ENCODE results near the gene MEGF8. TPM values are rescaled to one million over a fixed set of nuclear protein-coding genes. Genes with fewer than 3 reads are reported as not detected.

MEGF8 gene
- total and polyA plus RNA-seq, 9 of the 15 experiments (the other 6 are each of a cell fraction or from before 2014, with no cell fraction given): 0.28 to 13.1 (median 3.0) TPM

- TF ChIP-seq ZNF609 (CRISPR knock-in tag; IDR thresholded peaks at IDR 0.05; ENCODE audit: borderline replicate concordance): no peak
- TF ChIP-seq IRF1 (CRISPR knock-in tag; IDR thresholded peaks at IDR 0.05; ENCODE audit: borderline replicate concordance): no peak
- no peak for TF ChIP-seq HNRNPLL (IDR thresholded peaks at IDR 0.05; ENCODE audit: low read depth, low read length, poor library complexity, severe bottlenecking)
- no peak for TF ChIP-seq HDAC6 (IDR thresholded peaks at IDR 0.05; ENCODE audit: low read depth, low read length)
- no peak for TF ChIP-seq FOXJ3 (CRISPR knock-in tag; IDR thresholded peaks at IDR 0.05)
- TF ChIP-seq ELK3 (CRISPR knock-in tag; IDR thresholded peaks at IDR 0.05): no peak
- 0 out of 2 replicates have a peak, but pooled peaks have one; percentile 15 for TF ChIP-seq SMARCA4 (IDR thresholded peaks at IDR 0.05)
- TF ChIP-seq KDM5B (IDR thresholded peaks at IDR 0.05; ENCODE audit: insufficient replicate concordance, low read depth, low read length): no peak
- no peak for TF ChIP-seq THRAP3 (IDR thresholded peaks at IDR 0.05; ENCODE audit: borderline replicate concordance)
- no peak for TF ChIP-seq SMC3 (conservative IDR thresholded peaks at IDR 0.05; ENCODE audit: insufficient read depth, low read depth, low read length)
- TF ChIP-seq PHTF2 (CRISPR knock-in tag; IDR thresholded peaks at IDR 0.05): no peak
- TF ChIP-seq HMGXB4 (CRISPR knock-in tag; IDR thresholded peaks at IDR 0.05): no peak
- no peak for TF ChIP-seq PHF21A (IDR thresholded peaks at IDR 0.05; ENCODE audit: borderline replicate concordance, low read depth)
- no peak for TF ChIP-seq HOXB6 (CRISPR knock-in tag; IDR thresholded peaks at IDR 0.05; ENCODE audit: borderline replicate concordance)
- TF ChIP-seq SMARCB1 (IDR thresholded peaks at IDR 0.05; ENCODE audit: insufficient read length, low read depth): no peak
- TF ChIP-seq, protein P1, sequence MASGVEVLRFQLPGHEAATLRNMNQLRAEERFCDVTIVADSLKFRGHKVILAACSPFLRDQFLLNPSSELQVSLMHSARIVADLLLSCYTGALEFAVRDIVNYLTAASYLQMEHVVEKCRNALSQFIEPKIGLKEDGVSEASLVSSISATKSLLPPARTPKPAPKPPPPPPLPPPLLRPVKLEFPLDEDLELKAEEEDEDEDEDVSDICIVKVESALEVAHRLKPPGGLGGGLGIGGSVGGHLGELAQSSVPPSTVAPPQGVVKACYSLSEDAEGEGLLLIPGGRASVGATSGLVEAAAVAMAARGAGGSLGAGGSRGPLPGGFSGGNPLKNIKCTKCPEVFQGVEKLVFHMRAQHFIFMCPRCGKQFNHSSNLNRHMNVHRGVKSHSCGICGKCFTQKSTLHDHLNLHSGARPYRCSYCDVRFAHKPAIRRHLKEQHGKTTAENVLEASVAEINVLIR (CRISPR knock-in tag; IDR thresholded peaks at IDR 0.05): no peak
- TF ChIP-seq KLF10 (CRISPR knock-in tag; IDR thresholded peaks at IDR 0.05): no peak
These were observed 12.2 kb upstream of the MEGF8 start, which contains the start of gene TMEM145 (continued) for GRCh38 chr19:42313096-42313839.

Measured in K562 (cell line).